HG03135 (cell line): ENCODE results near the gene NHP2.

ENCODE experiments used
- ATAC-seq: cut with Tn5 transposase; IDR thresholded peaks from one replicate; pipeline ENCODE4 v1.9.1; 2021; ENCODE audit warnings: mild to moderate bottlenecking, moderate library complexity; ENCODE audit not compliant: unreplicated experiment

Gene NHP2

GRCh38 chr5:178115136-178115813 lies 38.4 kb downstream of the NHP2 start:
- ATAC-seq = no peak

- no peak for ATAC-seq
Measured at GRCh38 chr5:178114325-178115135, 39.2 kb downstream of the NHP2 start.

- no peak for ATAC-seq
Measured at GRCh38 chr5:178113841-178114324, 39.8 kb downstream of the NHP2 start.

GRCh38 chr5:178113141-178113787 lies 40.4 kb downstream of the NHP2 start, which contains the start of gene N4BP3:
TSS of gene N4BP3 (plus strand) at chr5:178113532. CDS start at chr5:178119584, 6,052 bp downstream.
- ATAC-seq = peak; percentile 59

- no peak for ATAC-seq
Measured at GRCh38 chr5:178112545-178112944, 41.1 kb downstream of the NHP2 start.

GRCh38 chr5:178111925-178112324 lies 41.8 kb downstream of the NHP2 start:
- ATAC-seq = no peak

GRCh38 chr5:178110511-178110910 lies 43.2 kb downstream of the NHP2 start:
- no peak for ATAC-seq

- no peak for ATAC-seq
Measured at GRCh38 chr5:178108966-178109365, 44.7 kb downstream of the NHP2 start.

- no peak for ATAC-seq
Measured at GRCh38 chr5:178108446-178108845, 45.2 kb downstream of the NHP2 start.

GRCh38 chr5:178107756-178108310 lies 45.9 kb downstream of the NHP2 start:
- no peak for ATAC-seq

- no peak for ATAC-seq
Measured at GRCh38 chr5:178106556-178107239, 47.0 kb downstream of the NHP2 start.

GRCh38 chr5:178106086-178106485 lies 47.6 kb downstream of the NHP2 start:
- ATAC-seq = no peak

- ATAC-seq = no peak
Measured at GRCh38 chr5:178104492-178104891, 49.2 kb downstream of the NHP2 start.

GRCh38 chr5:178103612-178104011 lies 50.1 kb downstream of the NHP2 start:
- ATAC-seq = no peak
